IPS-18a (cell line): Measurements from ENCODE around the gene ACSS2.
"Not testable (repeated sequence)": the region's sequence is repeated elsewhere in the genome, so short reads cannot be mapped to it uniquely, and the experiment has no call there.

Source experiments
- H3K27ac ChIP-seq: one replicate; pipeline ENCODE4 v1.5.1; 2013; ENCODE audit warnings: low read length
- H3K27me3 ChIP-seq: one replicate; pipeline ENCODE4 v1.6.1; 2013; ENCODE audit warnings: mild to moderate bottlenecking, low read length; ENCODE audit not compliant: control insufficient read depth, insufficient read depth
- H3K36me3 ChIP-seq: one replicate; pipeline ENCODE4 v1.6.1; 2013; ENCODE audit warnings: low read depth, low read length; ENCODE audit not compliant: control insufficient read depth
- H3K4me1 ChIP-seq: one replicate; pipeline ENCODE4 v1.6.1; 2013; ENCODE audit warnings: low read depth, low read length; ENCODE audit not compliant: control insufficient read depth
- H3K4me3 ChIP-seq: one replicate; pipeline ENCODE4 v1.5.1; 2013; ENCODE audit warnings: low read length
- H3K9ac ChIP-seq: one replicate; pipeline ENCODE4 v1.6.1; 2013; ENCODE audit warnings: mild to moderate bottlenecking, low read length, moderate library complexity
- H3K9me3 ChIP-seq: one replicate; pipeline ENCODE4 v1.6.1; 2013; ENCODE audit warnings: low read depth, low read length; ENCODE audit not compliant: control insufficient read depth

Gene ACSS2

DNA sequence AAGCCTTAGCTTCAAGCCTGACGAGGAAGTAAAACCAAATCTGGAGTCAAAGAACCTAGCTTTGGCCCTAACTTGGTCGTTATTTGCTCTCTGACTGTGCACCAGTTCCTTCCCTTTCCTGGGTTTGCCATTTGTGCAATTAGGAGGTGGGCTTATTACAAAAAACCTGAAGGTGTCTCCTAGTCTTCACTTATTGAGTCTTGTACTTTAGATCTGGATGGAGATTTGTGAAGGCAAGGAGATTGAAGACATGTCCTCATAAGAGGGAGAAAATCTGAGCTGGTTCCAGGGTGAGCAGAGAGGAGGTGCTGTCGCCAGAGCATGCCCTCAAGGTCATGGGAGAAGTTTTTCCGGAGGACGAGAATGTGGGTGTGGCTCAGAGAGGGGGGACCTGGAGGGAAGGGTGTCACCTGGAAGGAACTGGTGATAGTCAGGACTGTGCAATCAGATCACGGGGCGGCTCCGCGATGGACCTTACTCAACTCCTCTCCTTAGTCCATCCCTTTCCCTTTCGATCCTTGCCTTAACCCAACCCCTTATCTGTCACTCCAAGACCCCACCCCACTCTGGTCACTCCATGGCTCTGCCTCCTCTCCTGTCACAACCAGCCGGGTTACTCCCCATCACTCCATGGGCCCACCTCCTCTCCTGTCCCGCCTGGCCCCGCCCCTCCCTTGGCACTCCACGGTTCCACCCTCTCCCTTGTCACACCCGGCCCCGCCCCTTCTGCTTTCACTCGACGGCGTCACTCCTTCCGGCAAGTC lies 588 bp upstream of the ACSS2 start:
- H3K36me3 ChIP-seq, result no peaks in the 10 kb centered on the region
- no peak overlapping the region for H3K27ac ChIP-seq
- H3K4me1 ChIP-seq, result peaks cover 7% of the 10 kb centered on the region
- H3K9ac ChIP-seq, result no peak overlapping the region
- no peaks in the 10 kb centered on the region for H3K9me3 ChIP-seq
- H3K4me3 ChIP-seq, result peak overlapping the region; percentile 67
- peaks cover 24% of the 10 kb centered on the region for H3K27me3 ChIP-seq

- Histone ChIP-seq H3K27ac (no peak overlapping the region), H3K36me3 (peaks cover 10% of the 10 kb centered on the region)
Observed at GRCh38 chr20:34880215-34880850, 3.9 kb downstream of the ACSS2 start.

GRCh38 chr20:34880971-34881370 lies 4.6 kb downstream of the ACSS2 start:
- H3K4me3 ChIP-seq, H3K4me1 ChIP-seq, H3K27ac ChIP-seq, H3K27me3 ChIP-seq, H3K9me3 ChIP-seq, H3K9ac ChIP-seq: not testable (repeated sequence)
- peaks cover 10% of the 10 kb centered on the region for H3K36me3 ChIP-seq

More at GRCh38 chr20:34880215-34880850, 3.9 kb downstream of the ACSS2 start:
- Histone ChIP-seq H3K9me3 (no peaks in the 10 kb centered on the region), H3K27me3 (peaks cover 9% of the 10 kb centered on the region), H3K4me1 (no peaks in the 10 kb centered on the region), H3K9ac (no peak overlapping the region), H3K4me3 (no peak overlapping the region)

GRCh38 chr20:34881689-34882088 lies 5.3 kb downstream of the ACSS2 start:
- no peak overlapping the region for H3K27ac ChIP-seq
- no peak overlapping the region for H3K9ac ChIP-seq
- H3K4me1 ChIP-seq, result no peaks in the 10 kb centered on the region
- H3K36me3 ChIP-seq, result peaks cover 10% of the 10 kb centered on the region
- H3K9me3 ChIP-seq, result no peaks in the 10 kb centered on the region
- peaks cover 8% of the 10 kb centered on the region for H3K27me3 ChIP-seq
- H3K4me3 ChIP-seq, result no peak overlapping the region

GRCh38 chr20:34883087-34883688 lies 6.8 kb downstream of the ACSS2 start:
- no peak overlapping the region for H3K27ac ChIP-seq
- H3K9me3 ChIP-seq, result no peaks in the 10 kb centered on the region
- H3K4me1 ChIP-seq, result no peaks in the 10 kb centered on the region
- no peak overlapping the region for H3K4me3 ChIP-seq
- H3K36me3 ChIP-seq, result peaks cover 10% of the 10 kb centered on the region
- H3K9ac ChIP-seq, result no peak overlapping the region
- H3K27me3 ChIP-seq, result no peaks in the 10 kb centered on the region

DNA sequence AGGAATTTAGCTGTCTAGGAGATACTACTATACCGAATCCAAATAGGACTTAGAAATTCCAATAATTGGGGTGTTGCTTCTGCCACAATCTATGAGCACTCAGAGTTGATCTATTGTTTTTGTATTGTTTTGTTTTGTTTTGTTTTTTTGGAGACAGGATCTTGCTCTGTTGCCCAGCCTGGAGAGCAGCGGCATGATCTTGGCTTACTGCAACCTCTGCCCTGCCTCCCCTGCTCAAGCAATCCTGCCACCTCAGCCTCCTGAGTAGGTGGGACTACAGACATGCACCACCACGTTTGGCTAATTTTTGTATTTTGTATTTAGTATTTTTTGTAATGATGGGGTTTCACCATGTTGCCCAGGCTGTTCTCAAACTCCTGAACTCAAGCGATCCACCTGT lies 7.4 kb downstream of the ACSS2 start:
- Histone ChIP-seq H3K27me3 (no peaks in the 10 kb centered on the region), H3K27ac (no peak overlapping the region), H3K4me3 (no peak overlapping the region), H3K36me3 (peaks cover 10% of the 10 kb centered on the region), H3K9me3 (no peaks in the 10 kb centered on the region), H3K4me1 (no peaks in the 10 kb centered on the region), H3K9ac (no peak overlapping the region)

- H3K4me3 ChIP-seq, result no peak overlapping the region
- H3K27ac ChIP-seq, result no peak overlapping the region
- H3K9ac ChIP-seq, result no peak overlapping the region
- H3K9me3 ChIP-seq, result no peaks in the 10 kb centered on the region
- no peaks in the 10 kb centered on the region for H3K27me3 ChIP-seq
- peaks cover 10% of the 10 kb centered on the region for H3K36me3 ChIP-seq
- H3K4me1 ChIP-seq, result no peaks in the 10 kb centered on the region
Observed at GRCh38 chr20:34884260-34884659, 7.8 kb downstream of the ACSS2 start.

GRCh38 chr20:34886122-34886521 lies 9.7 kb downstream of the ACSS2 start:
- Histone ChIP-seq H3K27me3 (no peaks in the 10 kb centered on the region), H3K9ac (no peak overlapping the region), H3K4me3 (no peak overlapping the region), H3K9me3 (no peaks in the 10 kb centered on the region), H3K4me1 (no peaks in the 10 kb centered on the region), H3K36me3 (peaks cover 10% of the 10 kb centered on the region), H3K27ac (no peak overlapping the region)

DNA sequence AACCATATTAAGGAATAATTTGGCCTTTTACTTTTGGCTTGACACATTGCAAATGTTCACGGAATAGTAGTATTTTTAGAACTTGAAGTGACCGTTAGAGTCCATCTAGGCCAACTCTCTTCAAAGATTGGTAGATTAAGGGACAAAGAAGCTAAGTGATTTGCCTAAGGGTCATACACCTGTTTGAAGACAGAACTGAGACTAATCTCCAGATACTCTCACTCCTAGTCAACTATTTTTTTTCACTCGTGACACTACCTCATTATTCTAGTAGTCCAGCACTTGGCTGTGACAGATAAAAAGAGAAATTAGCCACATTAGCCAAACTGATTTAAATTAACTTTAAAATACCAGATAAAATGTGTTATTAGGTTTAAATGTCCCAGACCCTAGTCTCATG lies 10.6 kb downstream of the ACSS2 start:
- H3K9ac ChIP-seq, result no peak overlapping the region
- H3K36me3 ChIP-seq, result peaks cover 10% of the 10 kb centered on the region
- no peak overlapping the region for H3K4me3 ChIP-seq
- no peaks in the 10 kb centered on the region for H3K27me3 ChIP-seq
- no peak overlapping the region for H3K27ac ChIP-seq
- H3K9me3 ChIP-seq, result no peaks in the 10 kb centered on the region
- no peaks in the 10 kb centered on the region for H3K4me1 ChIP-seq

DNA sequence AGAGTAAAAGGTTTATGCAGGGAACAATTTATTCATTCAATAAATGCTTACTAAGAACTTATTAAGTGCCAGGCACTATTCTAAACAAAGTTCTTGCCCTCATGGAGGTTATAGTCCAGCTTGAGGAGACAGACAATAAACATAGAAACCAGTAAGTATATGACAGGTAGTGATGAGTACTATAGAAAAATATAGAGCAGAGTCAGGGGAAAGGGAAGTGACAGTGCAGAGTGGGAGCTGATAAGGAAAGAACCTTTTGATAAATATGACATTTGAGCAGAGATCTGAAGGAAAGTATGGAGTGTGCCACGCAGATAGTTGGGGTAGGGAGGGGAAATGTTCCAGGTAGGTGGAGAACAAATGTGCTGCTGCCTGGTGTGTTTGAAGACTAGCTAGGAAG lies 12.1 kb downstream of the ACSS2 start:
- Histone ChIP-seq H3K9me3 (no peaks in the 10 kb centered on the region), H3K27ac (no peak overlapping the region), H3K4me3 (no peak overlapping the region), H3K27me3 (no peaks in the 10 kb centered on the region), H3K9ac (no peak overlapping the region), H3K4me1 (no peaks in the 10 kb centered on the region), H3K36me3 (peaks cover 3% of the 10 kb centered on the region)

GRCh38 chr20:34891166-34892062 lies 15.0 kb downstream of the ACSS2 start:
- Histone ChIP-seq H3K27me3 (no peaks in the 10 kb centered on the region), H3K9me3 (no peaks in the 10 kb centered on the region), H3K4me1 (no peaks in the 10 kb centered on the region), H3K4me3 (no peak overlapping the region), H3K27ac (no peak overlapping the region), H3K36me3 (no peaks in the 10 kb centered on the region), H3K9ac (no peak overlapping the region)
